Measurements from ENCODE around the gene CLMN. TPM values are rescaled to one million over a fixed set of nuclear protein-coding genes. Genes with fewer than 3 reads are reported as not detected.

Gene CLMN
- polyA plus RNA-seq (ENCODE audit: insufficient read length in 3 of 3): 10 to 100 TPM; 20.9 to 24.0 (median 22.8) TPM

GRCh38 chr14:95319312-95320077, at the start of gene CLMN:
Gene CLMN (minus strand): TSS chr14:95319908. CDS start chr14:95319792, 116 bp downstream.
- DNase-seq (ENCODE audit: low read depth in 3 of 3, low spot score in 2 of 3): no peak

GRCh38 chr14:95365401-95365800, 45.7 kb upstream of the CLMN start:
- no peak for DNase-seq (ENCODE audit: low read depth in 3 of 3, low spot score in 2 of 3)

- no peak for DNase-seq (ENCODE audit: low read depth in 3 of 3, low spot score in 2 of 3)
Measured at GRCh38 chr14:95364481-95365209, 44.9 kb upstream of the CLMN start.

GRCh38 chr14:95363468-95363954, 43.8 kb upstream of the CLMN start:
- no peak for DNase-seq (ENCODE audit: low read depth in 3 of 3, low spot score in 2 of 3)

- no peak for DNase-seq (ENCODE audit: low read depth in 3 of 3, low spot score in 2 of 3)
Measured at GRCh38 chr14:95362138-95362494, 42.4 kb upstream of the CLMN start.

- DNase-seq (ENCODE audit: low read depth in 3 of 3, low spot score in 2 of 3): no peak
Measured at GRCh38 chr14:95361373-95362137, 41.8 kb upstream of the CLMN start.

GRCh38 chr14:95360828-95361227, 41.1 kb upstream of the CLMN start:
- DNase-seq (ENCODE audit: low read depth in 3 of 3, low spot score in 2 of 3): no peak

GRCh38 chr14:95359994-95360826, 40.5 kb upstream of the CLMN start:
- peak in 1 of 3 donors; percentile 15 for DNase-seq (ENCODE audit: low read depth in 3 of 3, low spot score in 2 of 3)

GRCh38 chr14:95356245-95356869, 36.6 kb upstream of the CLMN start:
- DNase-seq (ENCODE audit: low read depth in 3 of 3, low spot score in 2 of 3): no peak

GRCh38 chr14:95355422-95355821, 35.7 kb upstream of the CLMN start:
- DNase-seq (ENCODE audit: low read depth in 3 of 3, low spot score in 2 of 3): no peak

- DNase-seq (ENCODE audit: low read depth in 3 of 3, low spot score in 2 of 3): no peak
Measured at GRCh38 chr14:95354834-95355233, 35.1 kb upstream of the CLMN start.

GRCh38 chr14:95353664-95354063, 34.0 kb upstream of the CLMN start:
- DNase-seq (ENCODE audit: low read depth in 3 of 3, low spot score in 2 of 3): no peak

GRCh38 chr14:95353007-95353406, 33.3 kb upstream of the CLMN start:
- no peak for DNase-seq (ENCODE audit: low read depth in 3 of 3, low spot score in 2 of 3)

- no peak for DNase-seq (ENCODE audit: low read depth in 3 of 3, low spot score in 2 of 3)
Measured at GRCh38 chr14:95352481-95352880, 32.8 kb upstream of the CLMN start.

GRCh38 chr14:95349241-95349640, 29.5 kb upstream of the CLMN start:
- no peak for DNase-seq (ENCODE audit: low read depth in 3 of 3, low spot score in 2 of 3)

- no peak for DNase-seq (ENCODE audit: low read depth in 3 of 3, low spot score in 2 of 3)
Measured at GRCh38 chr14:95348395-95349080, 28.8 kb upstream of the CLMN start.

- no peak for DNase-seq (ENCODE audit: low read depth in 3 of 3, low spot score in 2 of 3)
Measured at GRCh38 chr14:95346820-95347219, 27.1 kb upstream of the CLMN start.

- no peak for DNase-seq (ENCODE audit: low read depth in 3 of 3, low spot score in 2 of 3)
Measured at GRCh38 chr14:95346266-95346665, 26.6 kb upstream of the CLMN start.

GRCh38 chr14:95345032-95345431, 25.3 kb upstream of the CLMN start:
- DNase-seq (ENCODE audit: low read depth in 3 of 3, low spot score in 2 of 3): no peak
